Activated naive CD4-positive, alpha-beta T cell treated with anti-CD3 and anti-CD28 coated beads, Interleukin-2, amount 50 U/mL, for 24 hours (primary cell): ENCODE data around the gene CLCN7.

Source experiments
- H3K27ac Mint-ChIP-seq: one replicate; pipeline ENCODE4 v1.8.0; 2021; ENCODE audit warnings: mild to moderate bottlenecking, mixed read lengths
- H3K27me3 Mint-ChIP-seq: one replicate; pipeline ENCODE4 v1.8.0; 2021; ENCODE audit warnings: mixed read lengths
- H3K36me3 Mint-ChIP-seq: one replicate; pipeline ENCODE4 v1.8.0; 2021; ENCODE audit warnings: mixed read lengths
- H3K4me1 Mint-ChIP-seq: one replicate; pipeline ENCODE4 v1.8.0; 2021; ENCODE audit warnings: mixed read lengths
- H3K4me3 Mint-ChIP-seq: one replicate; pipeline ENCODE4 v1.8.0; 2021; ENCODE audit warnings: mild to moderate bottlenecking, mixed read lengths
- H3K9me3 Mint-ChIP-seq: one replicate; pipeline ENCODE4 v1.8.0; 2021; ENCODE audit warnings: mixed read lengths

Gene CLCN7

GRCh38 chr16:1401061-1401757 lies 73.6 kb downstream of the CLCN7 start:
- Mint-ChIP-seq H3K9me3 (no peaks in the 10 kb centered on the region), H3K27ac (no peak overlapping the region), H3K4me1 (peaks cover 9% of the 10 kb centered on the region), H3K27me3 (no peaks in the 10 kb centered on the region), H3K36me3 (peaks cover 7% of the 10 kb centered on the region), H3K4me3 (no peak overlapping the region)

- Mint-ChIP-seq H3K4me3 (no peak overlapping the region), H3K4me1 (peaks cover 4% of the 10 kb centered on the region), H3K27ac (no peak overlapping the region), H3K36me3 (peaks cover 7% of the 10 kb centered on the region), H3K27me3 (no peaks in the 10 kb centered on the region), H3K9me3 (no peaks in the 10 kb centered on the region)
Measured at GRCh38 chr16:1398826-1399581, 75.8 kb downstream of the CLCN7 start.

- Mint-ChIP-seq H3K4me1 (peaks cover 2% of the 10 kb centered on the region), H3K27me3 (no peaks in the 10 kb centered on the region), H3K27ac (no peak overlapping the region), H3K9me3 (no peaks in the 10 kb centered on the region), H3K4me3 (no peak overlapping the region), H3K36me3 (peaks cover 5% of the 10 kb centered on the region)
Measured at GRCh38 chr16:1398351-1398750, 76.5 kb downstream of the CLCN7 start.

GRCh38 chr16:1397779-1398178 lies 77.0 kb downstream of the CLCN7 start:
- no peaks in the 10 kb centered on the region for H3K9me3 Mint-ChIP-seq
- no peaks in the 10 kb centered on the region for H3K27me3 Mint-ChIP-seq
- H3K4me3 Mint-ChIP-seq, result no peak overlapping the region
- no peak overlapping the region for H3K27ac Mint-ChIP-seq
- H3K4me1 Mint-ChIP-seq, result no peaks in the 10 kb centered on the region
- H3K36me3 Mint-ChIP-seq, result peaks cover 5% of the 10 kb centered on the region

- Mint-ChIP-seq H3K27me3 (no peaks in the 10 kb centered on the region), H3K4me1 (no peaks in the 10 kb centered on the region), H3K36me3 (no peaks in the 10 kb centered on the region), H3K4me3 (no peak overlapping the region), H3K9me3 (no peaks in the 10 kb centered on the region), H3K27ac (no peak overlapping the region)
Measured at GRCh38 chr16:1395444-1396031, 79.3 kb downstream of the CLCN7 start.
